OCI-LY1 (cell line): ENCODE results near the gene POLA1.

ENCODE experiments used
- H2AFZ ChIP-seq: fragments of 200-600 bp; sonication (generic), shearing (Covaris generic); 2 replicates; pipeline ENCODE4 v1.6.0; 2014; ENCODE audit warnings: antibody characterized with exemption, mild to moderate bottlenecking, low read length
- H3F3A ChIP-seq: fragments of 200-600 bp; sonication (generic), shearing (Covaris generic); 2 replicates; pipeline ENCODE4 v1.6.0; 2014; ENCODE audit warnings: mild to moderate bottlenecking, antibody characterized with exemption, low read length, moderate library complexity; ENCODE audit not compliant: insufficient read depth
- H3K27ac ChIP-seq: fragments of 200-600 bp; sonication (generic); 2 replicates; pipeline ENCODE4 v1.5.1; 2014; ENCODE audit warnings: low read length, mixed run types, mild to moderate bottlenecking, low read depth; ENCODE audit not compliant: poor library complexity, severe bottlenecking
- H3K27me3 ChIP-seq: fragments of 200-600 bp; sonication (generic); 2 replicates; pipeline ENCODE4 v1.6.0; 2014; ENCODE audit warnings: antibody characterized with exemption, mild to moderate bottlenecking, low read length, moderate library complexity; ENCODE audit not compliant: insufficient read depth
- H3K36me3 ChIP-seq: fragments of 200-600 bp; sonication (generic); 2 replicates; pipeline ENCODE4 v1.6.1; 2014; ENCODE audit warnings: mild to moderate bottlenecking, antibody characterized with exemption, low read length, moderate library complexity, mixed read lengths; ENCODE audit not compliant: insufficient read depth
- H3K4me1 ChIP-seq: fragments of 200-600 bp; sonication (generic); 2 replicates; pipeline ENCODE4 v1.5.1; 2014; ENCODE audit warnings: mild to moderate bottlenecking, low read length, moderate library complexity; ENCODE audit not compliant: insufficient read depth, severe bottlenecking
- H3K4me2 ChIP-seq: fragments of 200-600 bp; sonication (generic), shearing (Covaris generic); 2 replicates; pipeline ENCODE4 v1.6.1; 2014; ENCODE audit warnings: low read length
- H3K4me3 ChIP-seq: fragments of 200-600 bp; sonication (generic); 2 replicates; pipeline ENCODE4 v1.5.1; 2014; ENCODE audit warnings: low read length, low read depth, mild to moderate bottlenecking, mixed read lengths; ENCODE audit not compliant: poor library complexity, severe bottlenecking
- H3K79me2 ChIP-seq: fragments of 200-600 bp; shearing (Covaris generic); 2 replicates; pipeline ENCODE4 v1.6.1; 2016; ENCODE audit warnings: mixed run types, low read length, mixed read lengths; ENCODE audit not compliant: insufficient read depth
- H3K9ac ChIP-seq: fragments of 200-600 bp; sonication (generic), shearing (Covaris generic); 2 replicates; pipeline ENCODE4 v1.6.1; 2014; ENCODE audit warnings: mild to moderate bottlenecking, low read length, mixed read lengths
- H3K9me2 ChIP-seq: fragments of 200-600 bp; sonication (generic), shearing (Covaris generic); 2 replicates; pipeline ENCODE4 v1.6.1; 2014; ENCODE audit warnings: low read depth, mild to moderate bottlenecking, low read length, mixed read lengths
- H3K9me3 ChIP-seq: fragments of 200-600 bp; shearing (Covaris generic); 2 replicates; pipeline ENCODE4 v1.6.1; 2014; ENCODE audit warnings: low read length, mixed read lengths
- H4K20me1 ChIP-seq: fragments of 200-600 bp; sonication (generic), shearing (Covaris generic); 2 replicates; pipeline ENCODE4 v1.6.0; 2016; ENCODE audit warnings: mild to moderate bottlenecking, low read length; ENCODE audit not compliant: insufficient read depth
- EZH2 ChIP-seq: fragments of 200-600 bp; sonication (generic), shearing (Covaris generic); IDR thresholded peaks from 2 replicates; pipeline ENCODE4 v1.8.0; 2017; ENCODE audit warnings: borderline replicate concordance, mixed run types, mild to moderate bottlenecking, antibody characterized with exemption, low read length, moderate library complexity, mixed read lengths
- TF ChIP-seq, protein P1 (sequence below): fragments of 200-600 bp; sonication (generic), shearing (Covaris generic); IDR thresholded peaks from 2 replicates; pipeline ENCODE4 v1.5.1; 2017; ENCODE audit warnings: mild to moderate bottlenecking, antibody characterized with exemption, low read length, moderate library complexity, mixed read lengths

Gene POLA1

DNA sequence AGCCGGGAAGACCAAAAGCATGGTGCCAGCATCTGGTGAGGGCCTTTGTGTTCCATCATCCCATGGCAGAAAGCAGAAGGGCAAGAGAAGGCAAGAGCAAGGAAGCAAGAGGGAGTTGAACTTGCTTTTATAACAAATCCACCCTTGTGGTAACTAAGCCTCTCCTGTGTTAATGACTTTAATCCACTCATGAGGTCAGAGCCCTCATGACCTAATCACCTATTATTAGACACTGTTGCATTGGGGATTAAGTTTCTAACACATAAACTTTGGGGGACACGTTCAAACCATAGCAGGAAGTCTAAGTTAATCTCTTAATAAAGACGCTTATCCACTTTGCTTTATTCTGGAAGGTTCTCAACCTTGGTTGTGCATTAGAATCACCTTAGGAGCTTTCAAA is 34.1 kb upstream of the POLA1 start:
- Histone ChIP-seq H3K9me3 (no peaks in the 10 kb centered on the region), H3K4me2 (no peak overlapping the region), H3K27ac (no peak overlapping the region), H3K9ac (no peak overlapping the region), H3K4me1 (no peaks in the 10 kb centered on the region), H3K36me3 (no peaks in the 10 kb centered on the region), H3K27me3 (no peaks in the 10 kb centered on the region), H3F3A (no peaks in the 10 kb centered on the region), H3K79me2 (no peaks in the 10 kb centered on the region), H3K4me3 (no peak overlapping the region), H3K9me2 (no peaks in the 10 kb centered on the region), H4K20me1 (no peaks in the 10 kb centered on the region), H2AFZ (no peak overlapping the region)
- TF ChIP-seq, protein P1, sequence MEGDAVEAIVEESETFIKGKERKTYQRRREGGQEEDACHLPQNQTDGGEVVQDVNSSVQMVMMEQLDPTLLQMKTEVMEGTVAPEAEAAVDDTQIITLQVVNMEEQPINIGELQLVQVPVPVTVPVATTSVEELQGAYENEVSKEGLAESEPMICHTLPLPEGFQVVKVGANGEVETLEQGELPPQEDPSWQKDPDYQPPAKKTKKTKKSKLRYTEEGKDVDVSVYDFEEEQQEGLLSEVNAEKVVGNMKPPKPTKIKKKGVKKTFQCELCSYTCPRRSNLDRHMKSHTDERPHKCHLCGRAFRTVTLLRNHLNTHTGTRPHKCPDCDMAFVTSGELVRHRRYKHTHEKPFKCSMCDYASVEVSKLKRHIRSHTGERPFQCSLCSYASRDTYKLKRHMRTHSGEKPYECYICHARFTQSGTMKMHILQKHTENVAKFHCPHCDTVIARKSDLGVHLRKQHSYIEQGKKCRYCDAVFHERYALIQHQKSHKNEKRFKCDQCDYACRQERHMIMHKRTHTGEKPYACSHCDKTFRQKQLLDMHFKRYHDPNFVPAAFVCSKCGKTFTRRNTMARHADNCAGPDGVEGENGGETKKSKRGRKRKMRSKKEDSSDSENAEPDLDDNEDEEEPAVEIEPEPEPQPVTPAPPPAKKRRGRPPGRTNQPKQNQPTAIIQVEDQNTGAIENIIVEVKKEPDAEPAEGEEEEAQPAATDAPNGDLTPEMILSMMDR = no peak
- TF ChIP-seq EZH2 = no peak

DNA sequence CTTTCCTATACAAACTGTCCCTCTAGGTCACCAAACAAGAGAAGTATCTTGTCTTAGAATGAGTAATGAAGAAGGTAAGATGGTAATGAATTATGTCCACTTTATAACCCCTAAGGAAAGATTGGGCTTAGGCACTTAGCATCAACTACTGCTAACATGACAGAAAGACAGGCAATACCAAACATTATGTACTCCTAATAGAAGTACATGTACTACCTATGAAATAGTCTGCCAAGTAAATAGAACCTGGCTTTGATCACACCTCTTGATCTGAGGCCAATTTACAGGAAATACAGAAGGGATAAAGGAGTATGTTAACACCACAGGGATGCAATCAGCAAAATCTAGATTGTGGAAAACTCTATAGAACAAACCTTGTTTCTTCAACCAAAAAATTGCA is 32.4 kb upstream of the POLA1 start:
- Histone ChIP-seq H4K20me1 (no peaks in the 10 kb centered on the region), H3F3A (no peaks in the 10 kb centered on the region), H3K27me3 (no peaks in the 10 kb centered on the region), H3K4me3 (no peak overlapping the region), H3K4me1 (no peaks in the 10 kb centered on the region), H3K36me3 (no peaks in the 10 kb centered on the region), H3K27ac (no peak overlapping the region), H3K9me2 (no peaks in the 10 kb centered on the region), H3K9me3 (no peaks in the 10 kb centered on the region), H3K4me2 (no peak overlapping the region), H3K79me2 (no peaks in the 10 kb centered on the region), H3K9ac (no peak overlapping the region), H2AFZ (no peak overlapping the region)
- TF ChIP-seq, protein P1 = no peak
- no peak for TF ChIP-seq EZH2

DNA sequence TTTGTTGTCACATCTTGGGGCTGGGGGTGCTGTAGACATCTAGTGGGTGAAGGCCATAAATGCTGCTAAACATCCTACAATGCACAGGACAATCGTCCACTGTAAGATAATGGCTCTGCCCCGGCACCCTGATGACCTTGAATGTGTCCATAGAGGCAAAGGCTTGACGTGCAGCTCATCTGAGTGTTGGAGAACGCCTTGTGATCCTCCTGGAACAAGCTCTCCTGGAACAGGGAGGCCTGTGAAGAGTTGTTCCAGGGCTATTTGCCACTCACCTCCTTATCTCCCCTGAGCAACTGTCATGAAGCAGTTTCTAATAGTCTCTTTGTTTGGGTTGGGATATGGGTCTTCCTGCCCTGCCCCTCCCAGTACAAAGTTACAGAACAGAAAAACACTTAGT is 31.4 kb upstream of the POLA1 start:
- Histone ChIP-seq H3F3A (no peaks in the 10 kb centered on the region), H2AFZ (no peak overlapping the region), H3K9me2 (no peaks in the 10 kb centered on the region), H3K27ac (no peak overlapping the region), H3K4me3 (no peak overlapping the region), H3K4me2 (no peak overlapping the region), H4K20me1 (no peaks in the 10 kb centered on the region), H3K79me2 (no peaks in the 10 kb centered on the region), H3K9me3 (no peaks in the 10 kb centered on the region), H3K9ac (no peak overlapping the region), H3K27me3 (no peaks in the 10 kb centered on the region), H3K36me3 (no peaks in the 10 kb centered on the region), H3K4me1 (no peaks in the 10 kb centered on the region)
- TF ChIP-seq, protein P1 = no peak
- TF ChIP-seq EZH2 = no peak
